Measurements from ENCODE around the gene PSMD6.

The PSMD6 gene

GRCh38 chr3:63986831-63987230 is 36.5 kb downstream of the PSMD6 start:
- Histone ChIP-seq H3K4me1 (ENCODE audit: control insufficient read depth, insufficient read depth, low read length) (peaks cover 3% of the 10 kb centered on the region), H3K4me2 (ENCODE audit: low read length) (no peak overlapping the region), H3K27me3 (ENCODE audit: control insufficient read depth, insufficient read depth, low read length) (no peaks in the 10 kb centered on the region), H3K36me3 (ENCODE audit: insufficient read depth, low read length) (peaks cover 58% of the 10 kb centered on the region), H3K9me3 (replicated peaks; ENCODE audit: low read length) (no peaks in the 10 kb centered on the region), H3K9ac (ENCODE audit: low read depth, low read length) (no peak overlapping the region), H3K4me3 (ENCODE audit: low read length) (no peak overlapping the region)

- peaks cover 3% of the 10 kb centered on the region for H3K4me1 ChIP-seq (ENCODE audit: control insufficient read depth, insufficient read depth, low read length)
- no peak overlapping the region for H3K9ac ChIP-seq (ENCODE audit: low read depth, low read length)
- H3K4me3 ChIP-seq (ENCODE audit: low read length) = no peak overlapping the region
- H3K9me3 ChIP-seq (replicated peaks; ENCODE audit: low read length) = no peaks in the 10 kb centered on the region
- H3K36me3 ChIP-seq (ENCODE audit: insufficient read depth, low read length) = peaks cover 57% of the 10 kb centered on the region
- H3K4me2 ChIP-seq (ENCODE audit: low read length) = no peak overlapping the region
- no peaks in the 10 kb centered on the region for H3K27me3 ChIP-seq (ENCODE audit: control insufficient read depth, insufficient read depth, low read length)
Observed at GRCh38 chr3:63986146-63986545, 37.1 kb downstream of the PSMD6 start.

GRCh38 chr3:63984391-63984790 is 38.9 kb downstream of the PSMD6 start:
- Histone ChIP-seq H3K4me2 (ENCODE audit: low read length) (no peak overlapping the region), H3K4me1 (ENCODE audit: control insufficient read depth, insufficient read depth, low read length) (peaks cover 8% of the 10 kb centered on the region), H3K4me3 (ENCODE audit: low read length) (no peak overlapping the region), H3K9me3 (replicated peaks; ENCODE audit: low read length) (no peaks in the 10 kb centered on the region), H3K27me3 (ENCODE audit: control insufficient read depth, insufficient read depth, low read length) (no peaks in the 10 kb centered on the region), H3K36me3 (ENCODE audit: insufficient read depth, low read length) (peaks cover 53% of the 10 kb centered on the region), H3K9ac (ENCODE audit: low read depth, low read length) (no peak overlapping the region)

GRCh38 chr3:63981980-63982379 is 41.3 kb downstream of the PSMD6 start:
- Histone ChIP-seq H3K36me3 (ENCODE audit: insufficient read depth, low read length) (peaks cover 35% of the 10 kb centered on the region), H3K4me2 (ENCODE audit: low read length) (no peak overlapping the region), H3K27me3 (ENCODE audit: control insufficient read depth, insufficient read depth, low read length) (no peaks in the 10 kb centered on the region), H3K4me3 (ENCODE audit: low read length) (no peak overlapping the region), H3K4me1 (ENCODE audit: control insufficient read depth, insufficient read depth, low read length) (peaks cover 32% of the 10 kb centered on the region), H3K9ac (ENCODE audit: low read depth, low read length) (no peak overlapping the region), H3K9me3 (replicated peaks; ENCODE audit: low read length) (no peaks in the 10 kb centered on the region)

- peaks cover 35% of the 10 kb centered on the region for H3K36me3 ChIP-seq (ENCODE audit: insufficient read depth, low read length)
- no peak overlapping the region for H3K4me3 ChIP-seq (ENCODE audit: low read length)
- no peak overlapping the region for H3K4me2 ChIP-seq (ENCODE audit: low read length)
- no peaks in the 10 kb centered on the region for H3K27me3 ChIP-seq (ENCODE audit: control insufficient read depth, insufficient read depth, low read length)
- H3K4me1 ChIP-seq (ENCODE audit: control insufficient read depth, insufficient read depth, low read length) = peaks cover 37% of the 10 kb centered on the region
- H3K9me3 ChIP-seq (replicated peaks; ENCODE audit: low read length) = no peaks in the 10 kb centered on the region
- H3K9ac ChIP-seq (ENCODE audit: low read depth, low read length) = no peak overlapping the region
Observed at GRCh38 chr3:63980830-63981498, 42.3 kb downstream of the PSMD6 start.

- no peaks in the 10 kb centered on the region for H3K27me3 ChIP-seq (ENCODE audit: control insufficient read depth, insufficient read depth, low read length)
- H3K9ac ChIP-seq (ENCODE audit: low read depth, low read length) = no peak overlapping the region
- peaks cover 35% of the 10 kb centered on the region for H3K36me3 ChIP-seq (ENCODE audit: insufficient read depth, low read length)
- peaks cover 47% of the 10 kb centered on the region for H3K4me1 ChIP-seq (ENCODE audit: control insufficient read depth, insufficient read depth, low read length)
- no peaks in the 10 kb centered on the region for H3K9me3 ChIP-seq (replicated peaks; ENCODE audit: low read length)
- no peak overlapping the region for H3K4me3 ChIP-seq (ENCODE audit: low read length)
- peak overlapping the region; percentile 38 for H3K4me2 ChIP-seq (ENCODE audit: low read length)
Observed at GRCh38 chr3:63980019-63980418, 43.3 kb downstream of the PSMD6 start.

GRCh38 chr3:63979093-63979885 is 44.0 kb downstream of the PSMD6 start:
- Histone ChIP-seq H3K9me3 (replicated peaks; ENCODE audit: low read length) (no peaks in the 10 kb centered on the region), H3K4me3 (ENCODE audit: low read length) (no peak overlapping the region), H3K4me2 (ENCODE audit: low read length) (peak overlapping the region; percentile 38), H3K4me1 (ENCODE audit: control insufficient read depth, insufficient read depth, low read length) (peaks cover 54% of the 10 kb centered on the region), H3K9ac (ENCODE audit: low read depth, low read length) (peak overlapping the region; percentile 20), H3K36me3 (ENCODE audit: insufficient read depth, low read length) (peaks cover 30% of the 10 kb centered on the region), H3K27me3 (ENCODE audit: control insufficient read depth, insufficient read depth, low read length) (no peaks in the 10 kb centered on the region)

- H3K4me1 ChIP-seq (ENCODE audit: control insufficient read depth, insufficient read depth, low read length) = peaks cover 57% of the 10 kb centered on the region
- H3K9ac ChIP-seq (ENCODE audit: low read depth, low read length) = no peak overlapping the region
- no peak overlapping the region for H3K4me2 ChIP-seq (ENCODE audit: low read length)
- no peak overlapping the region for H3K4me3 ChIP-seq (ENCODE audit: low read length)
- no peaks in the 10 kb centered on the region for H3K9me3 ChIP-seq (replicated peaks; ENCODE audit: low read length)
- H3K36me3 ChIP-seq (ENCODE audit: insufficient read depth, low read length) = peaks cover 35% of the 10 kb centered on the region
- H3K27me3 ChIP-seq (ENCODE audit: control insufficient read depth, insufficient read depth, low read length) = no peaks in the 10 kb centered on the region
Observed at GRCh38 chr3:63977893-63978292, 45.4 kb downstream of the PSMD6 start.

- Histone ChIP-seq H3K9me3 (replicated peaks; ENCODE audit: low read length) (no peaks in the 10 kb centered on the region), H3K4me1 (ENCODE audit: control insufficient read depth, insufficient read depth, low read length) (peaks cover 68% of the 10 kb centered on the region), H3K4me2 (ENCODE audit: low read length) (peak overlapping the region; percentile 66), H3K36me3 (ENCODE audit: insufficient read depth, low read length) (peaks cover 26% of the 10 kb centered on the region), H3K4me3 (ENCODE audit: low read length) (peak overlapping the region; percentile 42), H3K27me3 (ENCODE audit: control insufficient read depth, insufficient read depth, low read length) (no peaks in the 10 kb centered on the region), H3K9ac (ENCODE audit: low read depth, low read length) (peak overlapping the region; percentile 52)
Observed at GRCh38 chr3:63976872-63977200, 46.5 kb downstream of the PSMD6 start.

GRCh38 chr3:63976161-63976871 is 47.0 kb downstream of the PSMD6 start:
- peaks cover 24% of the 10 kb centered on the region for H3K36me3 ChIP-seq (ENCODE audit: insufficient read depth, low read length)
- no peaks in the 10 kb centered on the region for H3K27me3 ChIP-seq (ENCODE audit: control insufficient read depth, insufficient read depth, low read length)
- peak overlapping the region; percentile 27 for H3K4me3 ChIP-seq (ENCODE audit: low read length)
- H3K9ac ChIP-seq (ENCODE audit: low read depth, low read length) = peak overlapping the region; percentile 84
- peak overlapping the region; percentile 79 for H3K4me2 ChIP-seq (ENCODE audit: low read length)
- peaks cover 71% of the 10 kb centered on the region for H3K4me1 ChIP-seq (ENCODE audit: control insufficient read depth, insufficient read depth, low read length)
- H3K9me3 ChIP-seq (replicated peaks; ENCODE audit: low read length) = no peaks in the 10 kb centered on the region

- H3K4me2 ChIP-seq (ENCODE audit: low read length) = peak overlapping the region; percentile 79
- peaks cover 77% of the 10 kb centered on the region for H3K4me1 ChIP-seq (ENCODE audit: control insufficient read depth, insufficient read depth, low read length)
- H3K4me3 ChIP-seq (ENCODE audit: low read length) = peak overlapping the region; percentile 27
- H3K9ac ChIP-seq (ENCODE audit: low read depth, low read length) = peak overlapping the region; percentile 84
- H3K9me3 ChIP-seq (replicated peaks; ENCODE audit: low read length) = no peaks in the 10 kb centered on the region
- H3K36me3 ChIP-seq (ENCODE audit: insufficient read depth, low read length) = peaks cover 18% of the 10 kb centered on the region
- no peaks in the 10 kb centered on the region for H3K27me3 ChIP-seq (ENCODE audit: control insufficient read depth, insufficient read depth, low read length)
Observed at GRCh38 chr3:63975723-63976122, 47.6 kb downstream of the PSMD6 start.

All from skeletal muscle satellite cell (primary cell).